Measurements from ENCODE around the gene LSM10.

DNA sequence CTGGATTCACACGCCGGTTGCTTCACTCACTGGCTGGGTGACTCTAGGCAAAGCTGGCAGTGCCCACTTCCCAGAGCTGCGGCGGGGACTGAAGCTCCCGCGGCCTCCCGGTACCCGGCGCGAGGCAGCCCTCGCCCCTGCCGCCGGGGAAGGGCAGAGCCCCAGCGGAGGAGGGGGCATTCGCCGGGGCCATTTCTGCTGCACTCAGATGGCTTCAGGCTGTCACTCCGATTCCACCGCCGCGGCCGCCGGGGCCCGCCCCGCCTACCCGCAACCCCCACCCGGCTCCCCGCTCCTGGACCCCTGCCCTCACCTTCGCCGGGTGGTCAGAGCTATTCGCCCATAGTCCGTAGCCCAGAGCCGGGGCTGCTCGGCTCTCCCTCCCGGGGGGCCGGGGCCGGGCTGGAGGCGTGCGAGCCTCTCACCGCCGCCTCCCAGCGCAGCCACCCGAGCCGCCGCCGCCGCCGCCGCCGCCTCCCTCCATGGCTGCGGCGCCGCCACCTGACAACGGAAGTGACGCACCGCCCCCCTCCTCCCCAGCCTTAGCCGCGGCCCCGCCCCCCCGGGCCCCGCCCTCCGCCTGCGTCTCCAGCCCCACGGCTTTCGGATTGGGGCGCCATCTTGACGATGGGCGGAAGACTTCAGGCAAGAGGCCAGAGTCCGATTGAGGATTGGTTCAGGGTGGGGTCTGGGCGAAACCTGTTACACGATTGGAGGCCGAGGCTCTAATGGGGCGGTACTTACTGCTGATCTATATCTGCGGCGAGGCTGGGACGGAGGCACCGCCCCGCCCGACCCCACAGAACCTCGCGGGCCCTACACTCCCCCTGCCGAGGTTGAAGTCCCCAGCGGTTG, 12.1 kb downstream of the LSM10 start, which contains the start of gene STK40:
- TF ChIP-seq, protein P1, sequence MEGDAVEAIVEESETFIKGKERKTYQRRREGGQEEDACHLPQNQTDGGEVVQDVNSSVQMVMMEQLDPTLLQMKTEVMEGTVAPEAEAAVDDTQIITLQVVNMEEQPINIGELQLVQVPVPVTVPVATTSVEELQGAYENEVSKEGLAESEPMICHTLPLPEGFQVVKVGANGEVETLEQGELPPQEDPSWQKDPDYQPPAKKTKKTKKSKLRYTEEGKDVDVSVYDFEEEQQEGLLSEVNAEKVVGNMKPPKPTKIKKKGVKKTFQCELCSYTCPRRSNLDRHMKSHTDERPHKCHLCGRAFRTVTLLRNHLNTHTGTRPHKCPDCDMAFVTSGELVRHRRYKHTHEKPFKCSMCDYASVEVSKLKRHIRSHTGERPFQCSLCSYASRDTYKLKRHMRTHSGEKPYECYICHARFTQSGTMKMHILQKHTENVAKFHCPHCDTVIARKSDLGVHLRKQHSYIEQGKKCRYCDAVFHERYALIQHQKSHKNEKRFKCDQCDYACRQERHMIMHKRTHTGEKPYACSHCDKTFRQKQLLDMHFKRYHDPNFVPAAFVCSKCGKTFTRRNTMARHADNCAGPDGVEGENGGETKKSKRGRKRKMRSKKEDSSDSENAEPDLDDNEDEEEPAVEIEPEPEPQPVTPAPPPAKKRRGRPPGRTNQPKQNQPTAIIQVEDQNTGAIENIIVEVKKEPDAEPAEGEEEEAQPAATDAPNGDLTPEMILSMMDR (conservative IDR thresholded peaks at IDR 0.05; ENCODE audit: low read depth, low read length): no peak
- no peak for TF ChIP-seq EZH2 (IDR thresholded peaks at IDR 0.05; ENCODE audit: low read length, unreplicated experiment)
- TF ChIP-seq EZH2phosphoT487 (IDR thresholded peaks at IDR 0.05; ENCODE audit: borderline replicate concordance, low read length): no peak

Data from PC-3 (cell line).